Heart left ventricle (tissue), 16 donors: ENCODE data around the gene SFMBT2. TPM values are rescaled to one million over a fixed set of nuclear protein-coding genes. Genes with fewer than 3 reads are reported as not detected.
"Not testable (repeated sequence)": the region's sequence is repeated elsewhere in the genome, so short reads cannot be mapped to it uniquely, and the experiment has no call there.

ENCODE experiments used
- ATAC-seq, 4 donors: fragments of 200-7000 bp; cut with Tn5 transposase; one replicate each; pipeline ENCODE4 v1.9.1; 2020 to 2022; ENCODE audit warnings: moderate library complexity in 4 of 4, mild to moderate bottlenecking in 3 of 4, moderate number of reproducible peaks in 1 of 4
- DNase-seq, 5 donors: peaks; one replicate each; pipeline ENCODE4 v3.0.0-alpha.2; 2020
- H3K27ac ChIP-seq, 12 donors: fragments of 200-600 bp; sonication (generic) in 4 of 12; one replicate each; pipeline versions ENCODE4 v1.5.0 to v1.8.0; 2016 to 2022; ENCODE audit warnings: mild to moderate bottlenecking in 2 of 12
- H3K27me3 ChIP-seq, 9 donors: fragments of 200-600 bp; sonication (generic) in 2 of 9; one replicate each; pipeline versions ENCODE4 v1.5.1 to v1.8.0; 2016 to 2022; ENCODE audit warnings: mild to moderate bottlenecking in 3 of 9
- H3K36me3 ChIP-seq, 9 donors: fragments of 200-600 bp; sonication (generic) in 2 of 9; one replicate each; pipeline versions ENCODE4 v1.5.0 to v1.8.0; 2018 to 2022; ENCODE audit warnings: mild to moderate bottlenecking in 2 of 9
- H3K4me1 ChIP-seq, 12 donors: fragments of 200-600 bp; sonication (generic) in 4 of 12; one replicate each; pipeline versions ENCODE4 v1.5.0 to v1.8.0; 2016 to 2022; ENCODE audit warnings: mild to moderate bottlenecking in 3 of 12
- H3K4me3 ChIP-seq, 12 donors: fragments of 200-600 bp; sonication (generic) in 4 of 12; one replicate each; pipeline versions ENCODE4 v1.5.0 to v1.8.0; 2017 to 2022; ENCODE audit warnings: mild to moderate bottlenecking in 9 of 12, moderate library complexity in 4 of 12
- H3K9me3 ChIP-seq, 12 donors: fragments of 200-600 bp; sonication (generic) in 4 of 12; one replicate each; pipeline versions ENCODE4 v1.5.0 to v1.8.0; 2016 to 2022; ENCODE audit warnings: mild to moderate bottlenecking in 1 of 12
- CTCF ChIP-seq, 12 donors: fragments of 200-600 bp; sonication (generic) in 4 of 12; IDR thresholded peaks; one replicate each; pipeline versions ENCODE4 v1.5.0 to v1.8.0; 2018 to 2022; ENCODE audit warnings: antibody characterized with exemption in 12 of 12, mild to moderate bottlenecking in 5 of 12
- POLR2A ChIP-seq, 2 donors: fragments of 450-650 bp; IDR thresholded peaks; one replicate each; pipeline ENCODE4 v1.6.1; 2017; ENCODE audit warnings: antibody characterized with exemption in 2 of 2, mild to moderate bottlenecking in 2 of 2, moderate library complexity in 2 of 2
- WGBS, 4 donors: extraction: QIAGEN DNeasy Blood & Tissue Kit in 2 of 4; methylation state at CpG; one replicate each; pipeline versions ENCODE4 v1.1.5 to v1.1.7; 2013 to 2018; 5-methylcytosine and 5-hydroxymethylcytosine counted together
- intact Hi-C, 10 donors: fragments of 100-400 bp; cut with DNase I; formaldehyde crosslinking; loops; one replicate each; pipeline versions ENCODE4 v1.11.1 to v1.14.2; 2022
- polyA plus RNA-seq, 2 donors: library from polyadenylated mRNA; stranded (reverse); fragments of 200-250 nt; gene quantifications; one replicate each; pipeline ENCODE4 v1.2.3, GENCODE V29; 2013
- total RNA-seq, 9 donors: library from RNA; depleted of rRNA in 2 of 9; stranded (reverse); fragments of >200 nt in 2 of 9; fragmentation: NEBNext Ultra II Directional in 3 of 9; extraction: Animal tissue kit (Norgen Biotek cat#: 25700) in 3 of 9; gene quantifications; one replicate each; pipeline versions ENCODE4 v1.1.0 to v1.2.4, GENCODE V29; 2016 to 2023
- donor health status: ischemic (EF 13 %, LVEDD 7.1; RV severe dilation, severe dysfunction).
- donor health status: healthy with polysubstance abuse.
- donor health status: DM: no; HTN: yes; CAD: no.
- donor health status: DM: no; HTN: no; CAD: no.
- donor health status: ischemic (EF 25% LVEDD 6.9; RV normal size, moderate dysfunction).
- donor health status: ischemic (EF 25% LVEDD 5.7; RV mildly dilated, moderate dysfunction).
- donor health status: healthy.
- donor health status: DM: yes; HTN: yes; CAD: no.
- donor health status: ischemic (EF 35%, LVEDD 5.7; RV mildly dilated, moderate dysfunction).
- donor health status: nonischemic (EF 11% LVEDD 7.7; RV severe dilation, severe dysfunction).
- donor health status: DM: yes; HTN: yes; CAD: no.
- donor health status: PGD.
- donor health status: ischemic (EF 29% LVEDD 5.4; RV normal size, mild dysfunction).
- donor health status: nonischemic (EF 23%, LVEDD 6.1; RV moderate dilation, normal function).

SFMBT2 gene
- total and polyA plus RNA-seq, 11 donors, result 2.6 to 25.8 (median 9.6) TPM

- Histone ChIP-seq H3K27ac (no peak overlapping the region), H3K4me3 (no peak overlapping the region), H3K4me1 (peaks cover 0 to 28% (median 14%) of the 10 kb centered on the region in 12 donors), H3K27me3 (no peaks in the 10 kb centered on the region), H3K36me3 (no peaks in the 10 kb centered on the region), H3K9me3 (peaks cover 0 to 11% (median 0%) of the 10 kb centered on the region in 12 donors)
- 78 to 85% (median 81%) methylated on average over 4 of the region's 4 CpGs for WGBS, 4 donors
- DNase-seq, result no peak
- no peak for TF ChIP-seq CTCF (IDR thresholded peaks at IDR 0.05)
- no peak for TF ChIP-seq POLR2A (IDR thresholded peaks at IDR 0.05)
- ATAC-seq, result no peak
- intact Hi-C loops, result no loop called here
Observed at GRCh38 chr10:7302392-7302906, 108.4 kb downstream of the SFMBT2 start.

- H3K27me3 ChIP-seq, result no peaks in the 10 kb centered on the region
- peak overlapping the region in 2 of 12 donors; percentile 5 to 15 for H3K4me3 ChIP-seq
- H3K27ac ChIP-seq, result no peak overlapping the region
- no peaks in the 10 kb centered on the region for H3K36me3 ChIP-seq
- no peak for TF ChIP-seq POLR2A (IDR thresholded peaks at IDR 0.05)
- TF ChIP-seq CTCF (IDR thresholded peaks at IDR 0.05), result peak in 5 of 12 donors; percentile 7 to 39 (median 26)
- H3K9me3 ChIP-seq, result no peaks in the 10 kb centered on the region
- 65 to 73% (median 67%) methylated on average over 21 of the region's 21 CpGs for WGBS, 4 donors
- H3K4me1 ChIP-seq, result peaks cover 0 to 28% (median 14%) of the 10 kb centered on the region in 12 donors
- ATAC-seq, result peak in 3 of 4 donors; percentile 34 to 58 (median 43)
- intact Hi-C loops, result no loop called here
- DNase-seq, result peak in 2 of 5 donors; percentile 32 to 37
Observed at GRCh38 chr10:7301006-7301778, 109.6 kb downstream of the SFMBT2 start.

- TF ChIP-seq POLR2A (IDR thresholded peaks at IDR 0.05) (no peak), CTCF (IDR thresholded peaks at IDR 0.05) (no peak)
Observed at GRCh38 chr10:7300384-7300971, 110.4 kb downstream of the SFMBT2 start.

GRCh38 chr10:7299601-7300325, 111.1 kb downstream of the SFMBT2 start:
- H3K9me3 ChIP-seq, H3K27ac ChIP-seq, intact Hi-C loops, ATAC-seq, H3K27me3 ChIP-seq, DNase-seq, H3K36me3 ChIP-seq, H3K4me3 ChIP-seq: not testable (repeated sequence)
- H3K4me1 ChIP-seq, result peaks cover 0 to 28% (median 16%) of the 10 kb centered on the region in 12 donors
- WGBS, 4 donors, result 88 to 94% (median 94%) methylated on average over 7 of the region's 7 CpGs

More at GRCh38 chr10:7300384-7300971, 110.4 kb downstream of the SFMBT2 start:
- Histone ChIP-seq H3K36me3 (no peaks in the 10 kb centered on the region), H3K27me3 (no peaks in the 10 kb centered on the region), H3K4me3 (peak overlapping the region in 1 of 12 donors; percentile 15), H3K27ac (no peak overlapping the region), H3K4me1 (peaks cover 0 to 28% (median 14%) of the 10 kb centered on the region in 12 donors), H3K9me3 (no peaks in the 10 kb centered on the region)
- intact Hi-C loops, result no loop called here
- 40 to 52% (median 47%) methylated on average over 5 of the region's 5 CpGs for WGBS, 4 donors
- peak in 1 of 5 donors; percentile 26 for DNase-seq
- peak; percentile 36 to 62 (median 57) for ATAC-seq
